ENCODE measurements around the gene FLYWCH2. TPM values are rescaled to one million over a fixed set of nuclear protein-coding genes. Genes with fewer than 3 reads are reported as not detected.

The FLYWCH2 gene
- total and polyA plus RNA-seq, 9 of the 15 experiments (the other 6 are each of a cell fraction or from before 2014, with no cell fraction given) = 0.70 to 55.5 (median 7.6) TPM

DNA sequence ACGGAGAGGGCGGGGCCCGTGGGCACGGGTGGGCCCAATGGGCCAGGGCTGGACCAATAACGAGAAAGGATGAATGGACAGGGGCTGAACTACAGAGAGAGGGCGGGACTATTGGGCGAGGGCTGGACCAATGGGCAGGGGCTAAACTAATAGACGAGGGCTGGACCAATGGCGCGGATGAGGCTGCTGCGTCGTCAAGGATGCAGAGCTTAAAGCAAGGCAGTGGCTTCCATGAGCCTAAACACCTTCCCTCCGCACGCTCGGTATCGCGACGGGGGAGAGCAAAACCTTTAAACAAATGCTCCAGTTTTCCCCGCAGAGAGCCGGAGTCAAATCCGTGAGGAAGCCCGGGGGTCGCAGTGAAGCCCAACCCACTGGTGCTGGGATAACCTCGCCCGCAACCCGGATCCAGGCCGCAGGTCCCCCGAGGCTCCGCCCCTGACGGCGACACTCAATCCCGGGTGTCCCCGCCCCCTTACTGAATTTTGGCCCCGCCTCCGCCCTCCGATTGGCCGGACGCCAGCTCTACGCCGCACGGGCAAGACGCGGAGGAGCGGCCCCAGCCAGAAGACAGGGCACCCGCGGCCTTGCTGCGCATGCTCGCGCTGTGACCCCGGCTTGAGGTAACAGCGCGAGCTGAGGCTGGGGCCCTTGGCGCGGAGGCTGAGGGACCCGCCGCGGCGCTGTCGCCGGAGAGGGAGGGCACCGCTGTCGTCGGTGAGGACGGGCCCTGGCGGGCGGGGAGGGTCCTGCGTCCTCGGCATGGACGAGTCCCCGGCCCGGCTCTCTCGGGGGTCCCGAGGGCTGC is at the start of gene FLYWCH2 (continued):
- no peak for TF ChIP-seq HIVEP1 (CRISPR knock-in tag; IDR thresholded peaks at IDR 0.05)
- no peak for TF ChIP-seq ZNF134 (CRISPR knock-in tag; conservative IDR thresholded peaks at IDR 0.05)
- TF ChIP-seq BCL6 (CRISPR knock-in tag; IDR thresholded peaks at IDR 0.05) = no peak
- TF ChIP-seq, protein P1, sequence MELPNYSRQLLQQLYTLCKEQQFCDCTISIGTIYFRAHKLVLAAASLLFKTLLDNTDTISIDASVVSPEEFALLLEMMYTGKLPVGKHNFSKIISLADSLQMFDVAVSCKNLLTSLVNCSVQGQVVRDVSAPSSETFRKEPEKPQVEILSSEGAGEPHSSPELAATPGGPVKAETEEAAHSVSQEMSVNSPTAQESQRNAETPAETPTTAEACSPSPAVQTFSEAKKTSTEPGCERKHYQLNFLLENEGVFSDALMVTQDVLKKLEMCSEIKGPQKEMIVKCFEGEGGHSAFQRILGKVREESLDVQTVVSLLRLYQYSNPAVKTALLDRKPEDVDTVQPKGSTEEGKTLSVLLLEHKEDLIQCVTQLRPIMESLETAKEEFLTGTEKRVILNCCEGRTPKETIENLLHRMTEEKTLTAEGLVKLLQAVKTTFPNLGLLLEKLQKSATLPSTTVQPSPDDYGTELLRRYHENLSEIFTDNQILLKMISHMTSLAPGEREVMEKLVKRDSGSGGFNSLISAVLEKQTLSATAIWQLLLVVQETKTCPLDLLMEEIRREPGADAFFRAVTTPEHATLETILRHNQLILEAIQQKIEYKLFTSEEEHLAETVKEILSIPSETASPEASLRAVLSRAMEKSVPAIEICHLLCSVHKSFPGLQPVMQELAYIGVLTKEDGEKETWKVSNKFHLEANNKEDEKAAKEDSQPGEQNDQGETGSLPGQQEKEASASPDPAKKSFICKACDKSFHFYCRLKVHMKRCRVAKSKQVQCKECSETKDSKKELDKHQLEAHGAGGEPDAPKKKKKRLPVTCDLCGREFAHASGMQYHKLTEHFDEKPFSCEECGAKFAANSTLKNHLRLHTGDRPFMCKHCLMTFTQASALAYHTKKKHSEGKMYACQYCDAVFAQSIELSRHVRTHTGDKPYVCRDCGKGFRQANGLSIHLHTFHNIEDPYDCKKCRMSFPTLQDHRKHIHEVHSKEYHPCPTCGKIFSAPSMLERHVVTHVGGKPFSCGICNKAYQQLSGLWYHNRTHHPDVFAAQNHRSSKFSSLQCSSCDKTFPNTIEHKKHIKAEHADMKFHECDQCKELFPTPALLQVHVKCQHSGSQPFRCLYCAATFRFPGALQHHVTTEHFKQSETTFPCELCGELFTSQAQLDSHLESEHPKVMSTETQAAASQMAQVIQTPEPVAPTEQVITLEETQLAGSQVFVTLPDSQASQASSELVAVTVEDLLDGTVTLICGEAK (IDR thresholded peaks at IDR 0.05) = no peak
- TF ChIP-seq, protein P1 (CRISPR knock-in tag; IDR thresholded peaks at IDR 0.05) = no peak
- TF ChIP-seq HINFP (tag; conservative IDR thresholded peaks at IDR 0.05; ENCODE audit: low read depth) = no peak
- TF ChIP-seq DNMT1 (IDR thresholded peaks at IDR 0.05) = no peak
- no peak for TF ChIP-seq GABPA (tag; conservative IDR thresholded peaks at IDR 0.05; ENCODE audit: low read depth)
- TF ChIP-seq NUFIP1 (IDR thresholded peaks at IDR 0.05; ENCODE audit: partially characterized antibody) = no peak
- TF ChIP-seq, protein P2, sequence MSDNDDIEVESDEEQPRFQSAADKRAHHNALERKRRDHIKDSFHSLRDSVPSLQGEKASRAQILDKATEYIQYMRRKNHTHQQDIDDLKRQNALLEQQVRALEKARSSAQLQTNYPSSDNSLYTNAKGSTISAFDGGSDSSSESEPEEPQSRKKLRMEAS (CRISPR knock-in tag; IDR thresholded peaks at IDR 0.05) = peak; percentile 69
- peak; percentile 93 for TF ChIP-seq BHLHE40 (IDR thresholded peaks at IDR 0.05; ENCODE audit: low read length)
- no peak for TF ChIP-seq DPF2 (IDR thresholded peaks at IDR 0.05)
- no peak for TF ChIP-seq ARHGAP35 (IDR thresholded peaks at IDR 0.05; ENCODE audit: partially characterized antibody)
- peak; percentile 0 for TF ChIP-seq CTCFL (IDR thresholded peaks at IDR 0.05; ENCODE audit: borderline replicate concordance, insufficient read depth, low read depth, low read length, poor library complexity, severe bottlenecking)
- TF ChIP-seq NFIC (IDR thresholded peaks at IDR 0.05) = peak; percentile 97
